Skeletal muscle tissue (tissue), 2 donors: ENCODE data around the gene SCD. TPM values are rescaled to one million over a fixed set of nuclear protein-coding genes. Genes with fewer than 3 reads are reported as not detected.

Experiments used
- small RNA-seq: library from RNA; depleted of rRNA; stranded (forward); fragments of <200 nt; gene quantifications from one replicate; pipeline ENCODE3, GENCODE V24; 2014
- total RNA-seq: library from RNA; depleted of rRNA; stranded (reverse); fragments of >200 nt; gene quantifications from one replicate; pipeline ENCODE4 v1.2.3, GENCODE V29; 2014

Gene SCD
- total RNA-seq, 1 donor from 2014 or later, result 115 TPM

Small RNAs within 50 kb of the gene (small RNA-seq; reads per million reads assigned to genes)
- gene RF00019, result not detected

Other genes starting within 250 kb of the SCD start
- gene ERLIN1, start 161.2 kb upstream of the SCD start, total RNA-seq, result 19.3 TPM
- gene CHUK, start 117.6 kb upstream of the SCD start, total RNA-seq, result 9.4 TPM
- 29.2 TPM for gene CWF19L1, start 79.6 kb upstream of the SCD start, total RNA-seq
- gene BLOC1S2, start 60.6 kb upstream of the SCD start, total RNA-seq, result 9.9 TPM
- not detected for gene PKD2L1, start 17.0 kb upstream of the SCD start, total RNA-seq
- gene WNT8B, start 115.8 kb downstream of the SCD start, total RNA-seq, result not detected
- 2.6 TPM for gene SEC31B, start 172.6 kb downstream of the SCD start, total RNA-seq
- 95.0 TPM for gene NDUFB8, start 182.6 kb downstream of the SCD start, total RNA-seq
- 19.3 TPM for gene HIF1AN, start 188.7 kb downstream of the SCD start, total RNA-seq